HepG2 (cell line): ENCODE measurements around the gene SIK3. TPM values are rescaled to one million over a fixed set of nuclear protein-coding genes. Genes with fewer than 3 reads are reported as not detected.

ENCODE experiments used
- HINFP ChIP-seq: sonication (generic); formaldehyde crosslinking; IDR thresholded peaks from 2 replicates; pipeline ENCODE4 v1.4.0; 2020; ENCODE audit warnings: low read depth, mild to moderate bottlenecking, missing genetic modification reagents
- MEF2D ChIP-seq: sonication (generic); formaldehyde crosslinking; IDR thresholded peaks from 2 replicates; pipeline ENCODE4 v1.5.1; 2020; ENCODE audit warnings: mild to moderate bottlenecking, missing genetic modification reagents
- MEIS2 ChIP-seq: sonication (generic); formaldehyde crosslinking; IDR thresholded peaks from 2 replicates; pipeline ENCODE4 v1.9.0; 2021; ENCODE audit warnings: mild to moderate bottlenecking, missing genetic modification reagents
- NONO ChIP-seq, 2 experiments: fragments of 450-650 bp in 1 of 2; sonication (generic) in 1 of 2; formaldehyde crosslinking in 1 of 2; IDR thresholded peaks in 1 of 2; conservative IDR thresholded peaks in 1 of 2; 2 replicates each; pipeline versions ENCODE4 v1.6.1 to v1.8.0; 2017 to 2022; ENCODE audit warnings: mild to moderate bottlenecking in 1 of 2, missing genetic modification reagents in 1 of 2, moderate library complexity in 1 of 2
- REL ChIP-seq: sonication (generic); formaldehyde crosslinking; conservative IDR thresholded peaks from 2 replicates; pipeline ENCODE4 v1.8.0; 2022; ENCODE audit warnings: mild to moderate bottlenecking, missing genetic modification reagents, moderate library complexity
- REPIN1 ChIP-seq: sonication (generic); formaldehyde crosslinking; IDR thresholded peaks from 2 replicates; pipeline ENCODE4 v1.8.0; 2022; ENCODE audit warnings: missing genetic modification reagents, low read depth, mild to moderate bottlenecking, borderline replicate concordance
- RXRA ChIP-seq: sonication (generic); formaldehyde crosslinking; IDR thresholded peaks from 2 replicates; pipeline ENCODE4 v1.5.1; 2020; ENCODE audit warnings: missing genetic modification reagents
- SP2 ChIP-seq: sonication (generic); formaldehyde crosslinking; IDR thresholded peaks from 2 replicates; pipeline ENCODE4 v1.5.1; 2020; ENCODE audit warnings: mild to moderate bottlenecking, missing genetic modification reagents
- TOPORS ChIP-seq: sonication (generic); formaldehyde crosslinking; IDR thresholded peaks from 2 replicates; pipeline ENCODE4 v1.8.0; 2023; ENCODE audit warnings: mild to moderate bottlenecking, missing genetic modification reagents
- ZBTB33 ChIP-seq: sonication (generic); formaldehyde crosslinking; IDR thresholded peaks from 2 replicates; pipeline ENCODE4 v1.4.0; 2020; ENCODE audit warnings: missing genetic modification reagents
- ZNF264 ChIP-seq: sonication (generic); formaldehyde crosslinking; IDR thresholded peaks from 2 replicates; pipeline ENCODE4 v1.4.0; 2020; ENCODE audit warnings: missing genetic modification reagents
- ZNF441 ChIP-seq: sonication (generic); formaldehyde crosslinking; IDR thresholded peaks from 2 replicates; pipeline ENCODE4 v1.7.0; 2021; ENCODE audit warnings: missing genetic modification reagents, borderline replicate concordance
- ZNF607 ChIP-seq: sonication (generic); formaldehyde crosslinking; IDR thresholded peaks from 2 replicates; pipeline ENCODE4 v1.5.1; 2020; ENCODE audit warnings: missing genetic modification reagents, mild to moderate bottlenecking, borderline replicate concordance
- polyA plus RNA-seq, 8 experiments: library from polyadenylated mRNA; depleted of rRNA in 3 of 8; stranded (reverse) in 7 of 8; unstranded in 1 of 8; fragments of >200 nt; fragmentation: Illumina TruSeq in 4 of 8; extraction: Trizol in 4 of 8; gene quantifications; 2 replicates each; pipeline versions ENCODE4 v1.2.1 to v1.2.3, GENCODE V29; 2011 to 2016; ENCODE audit warnings: low read depth in 4 of 8, missing spikeins in 1 of 8, mixed read lengths in 1 of 8; ENCODE audit not compliant: insufficient read depth in 1 of 8
- total RNA-seq, 5 experiments: library from RNA; depleted of rRNA; stranded (reverse); fragments of >200 nt; fragmentation: Illumina TruSeq; extraction: Trizol; gene quantifications; 2 replicates each; pipeline ENCODE4 v1.2.3, GENCODE V29; 2016; ENCODE audit warnings: low read depth in 1 of 5
- TF ChIP-seq, protein P1 (sequence below): IDR thresholded peaks from 2 replicates; pipeline ENCODE4 v1.6.1; 2016
- TF ChIP-seq, protein P2 (sequence below): sonication (generic); formaldehyde crosslinking; IDR thresholded peaks from 2 replicates; pipeline ENCODE4 v1.4.0; 2020; ENCODE audit warnings: mild to moderate bottlenecking, low read depth, missing genetic modification reagents
- TF ChIP-seq, protein P3 (sequence below): fragments of 450-650 bp; IDR thresholded peaks from 2 replicates; pipeline ENCODE4 v1.6.1; 2016

The SIK3 gene
- total and polyA plus RNA-seq, 2 of the 13 experiments (the other 11 are each of a cell fraction or from before 2014, with no cell fraction given) = 5.7 to 9.8 TPM

DNA sequence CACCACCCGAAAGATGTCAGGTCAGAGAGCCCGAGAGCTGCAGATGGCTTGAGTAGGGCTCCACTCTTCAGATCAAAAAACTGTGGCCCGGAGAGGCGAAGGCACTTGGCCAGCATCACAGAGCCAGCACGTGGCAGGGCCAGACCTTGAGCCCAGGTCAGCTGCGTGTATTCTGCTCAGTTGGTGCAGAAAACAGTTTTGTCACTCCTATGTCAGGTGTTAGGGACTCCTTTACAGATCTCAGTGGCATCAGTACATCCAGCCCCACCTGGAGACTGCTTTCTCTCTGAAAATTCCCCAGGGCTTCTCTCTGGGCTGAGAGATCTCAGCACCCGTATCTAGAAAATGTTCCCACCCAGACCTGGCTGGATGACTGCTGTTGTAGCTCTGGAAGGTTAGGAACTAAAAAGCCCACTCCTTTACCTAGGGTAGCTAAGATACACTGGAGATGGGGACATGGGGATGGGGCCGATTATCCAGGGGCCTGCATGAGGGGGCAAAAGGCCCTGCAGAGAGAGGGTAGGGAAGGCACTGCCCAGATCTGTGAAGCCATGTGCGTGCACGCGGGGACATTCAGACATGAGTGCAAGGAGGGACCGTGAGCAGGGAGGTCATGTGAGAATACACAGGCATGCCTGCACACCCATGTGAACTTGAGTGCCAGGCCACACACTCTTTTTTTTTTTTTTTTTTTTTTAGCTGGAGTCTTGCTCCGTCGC, 264.3 kb downstream of the SIK3 start (continued):
- TF ChIP-seq, protein P1, sequence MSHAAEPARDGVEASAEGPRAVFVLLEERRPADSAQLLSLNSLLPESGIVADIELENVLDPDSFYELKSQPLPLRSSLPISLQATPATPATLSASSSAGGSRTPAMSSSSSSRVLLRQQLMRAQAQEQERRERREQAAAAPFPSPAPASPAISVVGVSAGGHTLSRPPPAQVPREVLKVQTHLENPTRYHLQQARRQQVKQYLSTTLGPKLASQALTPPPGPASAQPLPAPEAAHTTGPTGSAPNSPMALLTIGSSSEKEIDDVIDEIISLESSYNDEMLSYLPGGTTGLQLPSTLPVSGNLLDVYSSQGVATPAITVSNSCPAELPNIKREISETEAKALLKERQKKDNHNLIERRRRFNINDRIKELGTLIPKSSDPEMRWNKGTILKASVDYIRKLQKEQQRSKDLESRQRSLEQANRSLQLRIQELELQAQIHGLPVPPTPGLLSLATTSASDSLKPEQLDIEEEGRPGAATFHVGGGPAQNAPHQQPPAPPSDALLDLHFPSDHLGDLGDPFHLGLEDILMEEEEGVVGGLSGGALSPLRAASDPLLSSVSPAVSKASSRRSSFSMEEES = peak; percentile 87
- peak; percentile 46; the same call in 1 of the 2 replicates for TF ChIP-seq ZNF441 (CRISPR knock-in tag)
- TF ChIP-seq, protein P2, sequence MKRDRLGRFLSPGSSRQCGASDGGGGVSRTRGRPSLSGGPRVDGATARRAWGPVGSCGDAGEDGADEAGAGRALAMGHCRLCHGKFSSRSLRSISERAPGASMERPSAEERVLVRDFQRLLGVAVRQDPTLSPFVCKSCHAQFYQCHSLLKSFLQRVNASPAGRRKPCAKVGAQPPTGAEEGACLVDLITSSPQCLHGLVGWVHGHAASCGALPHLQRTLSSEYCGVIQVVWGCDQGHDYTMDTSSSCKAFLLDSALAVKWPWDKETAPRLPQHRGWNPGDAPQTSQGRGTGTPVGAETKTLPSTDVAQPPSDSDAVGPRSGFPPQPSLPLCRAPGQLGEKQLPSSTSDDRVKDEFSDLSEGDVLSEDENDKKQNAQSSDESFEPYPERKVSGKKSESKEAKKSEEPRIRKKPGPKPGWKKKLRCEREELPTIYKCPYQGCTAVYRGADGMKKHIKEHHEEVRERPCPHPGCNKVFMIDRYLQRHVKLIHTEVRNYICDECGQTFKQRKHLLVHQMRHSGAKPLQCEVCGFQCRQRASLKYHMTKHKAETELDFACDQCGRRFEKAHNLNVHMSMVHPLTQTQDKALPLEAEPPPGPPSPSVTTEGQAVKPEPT = peak; percentile 69; the same call in 1 of the 2 replicates
- TF ChIP-seq NONO (IDR thresholded peaks at IDR 0.05) = no peak
- TF ChIP-seq NONO (CRISPR knock-in tag; conservative IDR thresholded peaks at IDR 0.05) = peak; percentile 66; the same call in 1 of the 2 replicates
- peak; percentile 63 for TF ChIP-seq RXRA (CRISPR knock-in tag)
- TF ChIP-seq TOPORS = peak; percentile 73; the same call in 1 of the 2 replicates
- TF ChIP-seq ZBTB33 = peak; percentile 62; the same call in 1 of the 2 replicates
- TF ChIP-seq ZNF264 (CRISPR knock-in tag) = no peak
- TF ChIP-seq REPIN1 = peak; percentile 43
- peak; percentile 63; the same call in 1 of the 2 replicates for TF ChIP-seq MEF2D
- TF ChIP-seq, protein P3, sequence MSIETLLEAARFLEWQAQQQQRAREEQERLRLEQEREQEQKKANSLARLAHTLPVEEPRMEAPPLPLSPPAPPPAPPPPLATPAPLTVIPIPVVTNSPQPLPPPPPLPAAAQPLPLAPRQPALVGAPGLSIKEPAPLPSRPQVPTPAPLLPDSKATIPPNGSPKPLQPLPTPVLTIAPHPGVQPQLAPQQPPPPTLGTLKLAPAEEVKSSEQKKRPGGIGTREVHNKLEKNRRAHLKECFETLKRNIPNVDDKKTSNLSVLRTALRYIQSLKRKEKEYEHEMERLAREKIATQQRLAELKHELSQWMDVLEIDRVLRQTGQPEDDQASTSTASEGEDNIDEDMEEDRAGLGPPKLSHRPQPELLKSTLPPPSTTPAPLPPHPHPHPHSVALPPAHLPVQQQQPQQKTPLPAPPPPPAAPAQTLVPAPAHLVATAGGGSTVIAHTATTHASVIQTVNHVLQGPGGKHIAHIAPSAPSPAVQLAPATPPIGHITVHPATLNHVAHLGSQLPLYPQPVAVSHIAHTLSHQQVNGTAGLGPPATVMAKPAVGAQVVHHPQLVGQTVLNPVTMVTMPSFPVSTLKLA = peak; percentile 43; the same call in 1 of the 2 replicates
- 0 out of 2 replicates have a peak, but pooled peaks have one; percentile 42 for TF ChIP-seq SP2 (CRISPR knock-in tag)
- TF ChIP-seq ZNF607 (CRISPR knock-in tag) = peak; percentile 78; the same call in 1 of the 2 replicates
- TF ChIP-seq MEIS2 (CRISPR knock-in tag) = peak; percentile 64; the same call in 1 of the 2 replicates
- TF ChIP-seq HINFP = 0 out of 2 replicates have a peak, but pooled peaks have one; percentile 24
- peak; percentile 61; the same call in 1 of the 2 replicates for TF ChIP-seq REL (CRISPR knock-in tag)
